Right atrium auricular region (tissue), 2 donors: ENCODE results near the gene UNC5C. TPM values are rescaled to one million over a fixed set of nuclear protein-coding genes. Genes with fewer than 3 reads are reported as not detected.

Experiments used
- DNase-seq: peaks from one replicate; pipeline ENCODE4 v3.0.0-alpha.2; 2019; ENCODE audit warnings: low spot score
- H3K27ac ChIP-seq, 2 donors: fragments of 200-600 bp; sonication (generic); 1 replicate in 1 of 2; 2 replicates in 1 of 2; pipeline ENCODE4 v1.5.1; 2016 to 2019
- H3K27me3 ChIP-seq, 2 donors: fragments of 200-600 bp; sonication (generic); one replicate each; pipeline versions ENCODE4 v1.5.1 to v1.6.0; 2017 to 2019
- H3K36me3 ChIP-seq: fragments of 200-600 bp; sonication (generic); one replicate; pipeline ENCODE4 v1.5.1; 2016
- H3K4me1 ChIP-seq, 2 donors: fragments of 200-600 bp; sonication (generic); one replicate each; pipeline versions ENCODE4 v1.5.1 to v1.6.0; 2017 to 2019
- H3K4me3 ChIP-seq, 2 donors: fragments of 200-600 bp; sonication (generic); 1 replicate in 1 of 2; 2 replicates in 1 of 2; pipeline ENCODE4 v1.5.1; 2017 to 2019; ENCODE audit warnings: mild to moderate bottlenecking in 1 of 2, moderate library complexity in 1 of 2
- H3K9me3 ChIP-seq, 2 donors: fragments of 200-600 bp; sonication (generic); one replicate each; pipeline ENCODE4 v1.5.1; 2019
- CTCF ChIP-seq, 2 donors: fragments of 200-600 bp; sonication (generic); IDR thresholded peaks; one replicate each; pipeline ENCODE4 v1.5.1; 2019; ENCODE audit warnings: antibody characterized with exemption in 2 of 2
- total RNA-seq, 2 donors: library from RNA; depleted of rRNA; stranded (reverse); fragments of >200 nt; gene quantifications; one replicate each; pipeline ENCODE4 v1.1.0, GENCODE V29; 2016

Gene UNC5C
- 1 to 10 TPM; 3.8 to 4.6 TPM for total RNA-seq

GRCh38 chr4:95548738-95549245 lies at the start of gene UNC5C:
Gene UNC5C (minus strand): TSS chr4:95548973.
- Histone ChIP-seq H3K9me3 (no peaks in the 10 kb centered on the region), H3K4me1 (peaks cover 0 to 20% of the 10 kb centered on the region in 2 donors), H3K4me3 (peak within 1 kb of the TSS; percentile 53 to 64), H3K27ac (peak within 1 kb of the TSS; percentile 81 to 86), H3K27me3 (peaks cover 0 to 5% of the 10 kb centered on the region in 2 donors), H3K36me3 (no peaks in the 10 kb centered on the region)
- peak; percentile 90 for DNase-seq
- TF ChIP-seq CTCF (IDR thresholded peaks at IDR 0.05) = no peak

GRCh38 chr4:95596676-95597075 lies 47.9 kb upstream of the UNC5C start:
- no peak for TF ChIP-seq CTCF (IDR thresholded peaks at IDR 0.05)
- H3K9me3 ChIP-seq = no peaks in the 10 kb centered on the region

GRCh38 chr4:95594629-95595028 lies 45.9 kb upstream of the UNC5C start:
- H3K27me3 ChIP-seq = no peaks in the 10 kb centered on the region
- TF ChIP-seq CTCF (IDR thresholded peaks at IDR 0.05) = no peak
- H3K36me3 ChIP-seq = no peaks in the 10 kb centered on the region
- H3K9me3 ChIP-seq = no peaks in the 10 kb centered on the region
- no peak for DNase-seq
- H3K27ac ChIP-seq = no peak overlapping the region
- no peaks in the 10 kb centered on the region for H3K4me1 ChIP-seq
- no peak overlapping the region for H3K4me3 ChIP-seq

More at GRCh38 chr4:95596676-95597075, 47.9 kb upstream of the UNC5C start:
- DNase-seq = no peak
- H3K4me3 ChIP-seq = no peak overlapping the region
- H3K4me1 ChIP-seq = no peaks in the 10 kb centered on the region
- no peaks in the 10 kb centered on the region for H3K27me3 ChIP-seq
- H3K27ac ChIP-seq = no peak overlapping the region
- H3K36me3 ChIP-seq = no peaks in the 10 kb centered on the region

GRCh38 chr4:95594013-95594412 lies 45.2 kb upstream of the UNC5C start:
- no peak for DNase-seq
- H3K36me3 ChIP-seq = no peaks in the 10 kb centered on the region
- TF ChIP-seq CTCF (IDR thresholded peaks at IDR 0.05) = no peak
- no peak overlapping the region for H3K4me3 ChIP-seq
- H3K27ac ChIP-seq = no peak overlapping the region
- no peaks in the 10 kb centered on the region for H3K9me3 ChIP-seq
- no peaks in the 10 kb centered on the region for H3K4me1 ChIP-seq
- H3K27me3 ChIP-seq = no peaks in the 10 kb centered on the region

- H3K4me1 ChIP-seq = no peaks in the 10 kb centered on the region
- H3K36me3 ChIP-seq = no peaks in the 10 kb centered on the region
- DNase-seq = no peak
- H3K9me3 ChIP-seq = no peaks in the 10 kb centered on the region
- no peaks in the 10 kb centered on the region for H3K27me3 ChIP-seq
- no peak overlapping the region for H3K27ac ChIP-seq
- no peak for TF ChIP-seq CTCF (IDR thresholded peaks at IDR 0.05)
- H3K4me3 ChIP-seq = no peak overlapping the region
Measured at GRCh38 chr4:95591278-95591677, 42.5 kb upstream of the UNC5C start.

- Histone ChIP-seq H3K4me1 (no peaks in the 10 kb centered on the region), H3K36me3 (no peaks in the 10 kb centered on the region), H3K27ac (no peak overlapping the region), H3K27me3 (no peaks in the 10 kb centered on the region), H3K9me3 (no peaks in the 10 kb centered on the region), H3K4me3 (no peak overlapping the region)
- DNase-seq = no peak
- no peak for TF ChIP-seq CTCF (IDR thresholded peaks at IDR 0.05)
Measured at GRCh38 chr4:95590615-95591014, 41.8 kb upstream of the UNC5C start.
